ENCODE data around the gene KCNN4.
"Not testable (repeated sequence)": the region's sequence is repeated elsewhere in the genome, so short reads cannot be mapped to it uniquely, and the experiment has no call there.

The KCNN4 gene

GRCh38 chr19:43767818-43768217, 13.0 kb downstream of the KCNN4 start:
- Mint-ChIP-seq H3K36me3 (peaks cover 16% of the 10 kb centered on the region), H3K4me3 (no peak overlapping the region), H3K27ac (peak overlapping the region; percentile 59), H3K9me3 (no peaks in the 10 kb centered on the region), H3K27me3 (no peaks in the 10 kb centered on the region), H3K4me1 (peaks cover 51% of the 10 kb centered on the region)

- H3K4me3 Mint-ChIP-seq = no peak overlapping the region
- peak overlapping the region; percentile 85 for H3K27ac Mint-ChIP-seq
- no peaks in the 10 kb centered on the region for H3K27me3 Mint-ChIP-seq
- peaks cover 16% of the 10 kb centered on the region for H3K36me3 Mint-ChIP-seq
- H3K9me3 Mint-ChIP-seq = no peaks in the 10 kb centered on the region
- peaks cover 56% of the 10 kb centered on the region for H3K4me1 Mint-ChIP-seq
These were observed 13.5 kb downstream of the KCNN4 start for GRCh38 chr19:43767316-43767715.

- H3K4me1 Mint-ChIP-seq = peaks cover 62% of the 10 kb centered on the region
- H3K27me3 Mint-ChIP-seq = no peaks in the 10 kb centered on the region
- peak overlapping the region; percentile 85 for H3K27ac Mint-ChIP-seq
- H3K36me3 Mint-ChIP-seq = peaks cover 16% of the 10 kb centered on the region
- H3K9me3 Mint-ChIP-seq = no peaks in the 10 kb centered on the region
- peak overlapping the region; percentile 74 for H3K4me3 Mint-ChIP-seq
These were observed 14.1 kb downstream of the KCNN4 start for GRCh38 chr19:43766755-43767043.

- Mint-ChIP-seq H3K9me3 (no peaks in the 10 kb centered on the region), H3K27me3 (no peaks in the 10 kb centered on the region), H3K4me1 (peaks cover 60% of the 10 kb centered on the region), H3K36me3 (peaks cover 15% of the 10 kb centered on the region), H3K27ac (peak overlapping the region; percentile 85), H3K4me3 (peak overlapping the region; percentile 74)
These were observed 15.5 kb downstream of the KCNN4 start for GRCh38 chr19:43765109-43765876.

- peaks cover 61% of the 10 kb centered on the region for H3K4me1 Mint-ChIP-seq
These were observed 16.1 kb downstream of the KCNN4 start for GRCh38 chr19:43764684-43765083.

GRCh38 chr19:43763473-43763939, 17.3 kb downstream of the KCNN4 start:
- no peaks in the 10 kb centered on the region for H3K27me3 Mint-ChIP-seq
- H3K36me3 Mint-ChIP-seq = peaks cover 7% of the 10 kb centered on the region
- H3K27ac Mint-ChIP-seq = peak overlapping the region; percentile 83
- peaks cover 65% of the 10 kb centered on the region for H3K4me1 Mint-ChIP-seq
- H3K4me3 Mint-ChIP-seq = no peak overlapping the region
- H3K9me3 Mint-ChIP-seq = no peaks in the 10 kb centered on the region

More at GRCh38 chr19:43764684-43765083, 16.1 kb downstream of the KCNN4 start:
- H3K4me3 Mint-ChIP-seq = peak overlapping the region; percentile 74
- H3K27ac Mint-ChIP-seq = peak overlapping the region; percentile 85
- H3K9me3 Mint-ChIP-seq, H3K27me3 Mint-ChIP-seq: not testable (repeated sequence)
- H3K36me3 Mint-ChIP-seq = peaks cover 12% of the 10 kb centered on the region

- no peaks in the 10 kb centered on the region for H3K27me3 Mint-ChIP-seq
- H3K9me3 Mint-ChIP-seq = no peaks in the 10 kb centered on the region
- H3K36me3 Mint-ChIP-seq = peaks cover 7% of the 10 kb centered on the region
- H3K27ac Mint-ChIP-seq = peak overlapping the region; percentile 76
- H3K4me1 Mint-ChIP-seq = peaks cover 65% of the 10 kb centered on the region
- no peak overlapping the region for H3K4me3 Mint-ChIP-seq
These were observed 18.0 kb downstream of the KCNN4 start for GRCh38 chr19:43762814-43763213.

- Mint-ChIP-seq H3K4me3 (no peak overlapping the region), H3K9me3 (no peaks in the 10 kb centered on the region), H3K36me3 (peaks cover 5% of the 10 kb centered on the region), H3K4me1 (peaks cover 64% of the 10 kb centered on the region), H3K27ac (peak overlapping the region; percentile 33), H3K27me3 (no peaks in the 10 kb centered on the region)
These were observed 19.8 kb downstream of the KCNN4 start for GRCh38 chr19:43760941-43761340.

- H3K9me3 Mint-ChIP-seq = no peaks in the 10 kb centered on the region
- H3K4me3 Mint-ChIP-seq = no peak overlapping the region
- no peaks in the 10 kb centered on the region for H3K27me3 Mint-ChIP-seq
- no peak overlapping the region for H3K27ac Mint-ChIP-seq
- peaks cover 58% of the 10 kb centered on the region for H3K4me1 Mint-ChIP-seq
- peaks cover 4% of the 10 kb centered on the region for H3K36me3 Mint-ChIP-seq
These were observed 21.3 kb downstream of the KCNN4 start for GRCh38 chr19:43759515-43759914.

GRCh38 chr19:43755256-43755801, 25.4 kb downstream of the KCNN4 start:
- H3K9me3 Mint-ChIP-seq = no peaks in the 10 kb centered on the region
- peaks cover 12% of the 10 kb centered on the region for H3K36me3 Mint-ChIP-seq
- H3K27ac Mint-ChIP-seq = peak overlapping the region; percentile 99
- H3K4me1 Mint-ChIP-seq = peaks cover 60% of the 10 kb centered on the region
- H3K4me3 Mint-ChIP-seq = peak overlapping the region; percentile 99
- no peaks in the 10 kb centered on the region for H3K27me3 Mint-ChIP-seq

GRCh38 chr19:43754503-43755255, 26.1 kb downstream of the KCNN4 start, which contains the start of gene SMG9:
TSS of gene SMG9 (minus strand) at chr19:43754962. CDS start at chr19:43750741, 4,221 bp downstream.
- no peaks in the 10 kb centered on the region for H3K27me3 Mint-ChIP-seq
- H3K27ac Mint-ChIP-seq = peak within 1 kb of the TSS; percentile 99
- no peaks in the 10 kb centered on the region for H3K9me3 Mint-ChIP-seq
- peaks cover 64% of the 10 kb centered on the region for H3K4me1 Mint-ChIP-seq
- peaks cover 17% of the 10 kb centered on the region for H3K36me3 Mint-ChIP-seq
- H3K4me3 Mint-ChIP-seq = peak within 1 kb of the TSS; percentile 99

GRCh38 chr19:43754253-43754502, 26.6 kb downstream of the KCNN4 start:
- Mint-ChIP-seq H3K27me3 (no peaks in the 10 kb centered on the region), H3K36me3 (peaks cover 17% of the 10 kb centered on the region), H3K4me1 (peaks cover 61% of the 10 kb centered on the region), H3K9me3 (no peaks in the 10 kb centered on the region), H3K27ac (peak overlapping the region; percentile 99), H3K4me3 (peak overlapping the region; percentile 99)

GRCh38 chr19:43752287-43752875, 28.4 kb downstream of the KCNN4 start:
- H3K9me3 Mint-ChIP-seq = no peaks in the 10 kb centered on the region
- peaks cover 26% of the 10 kb centered on the region for H3K36me3 Mint-ChIP-seq
- H3K27ac Mint-ChIP-seq = peak overlapping the region; percentile 90
- no peaks in the 10 kb centered on the region for H3K27me3 Mint-ChIP-seq
- peaks cover 70% of the 10 kb centered on the region for H3K4me1 Mint-ChIP-seq
- H3K4me3 Mint-ChIP-seq = peak overlapping the region; percentile 99

- H3K9me3 Mint-ChIP-seq = no peaks in the 10 kb centered on the region
- H3K4me3 Mint-ChIP-seq = no peak overlapping the region
- H3K36me3 Mint-ChIP-seq = peaks cover 26% of the 10 kb centered on the region
- peaks cover 64% of the 10 kb centered on the region for H3K4me1 Mint-ChIP-seq
- H3K27ac Mint-ChIP-seq = peak overlapping the region; percentile 90
- H3K27me3 Mint-ChIP-seq = no peaks in the 10 kb centered on the region
These were observed 29.1 kb downstream of the KCNN4 start for GRCh38 chr19:43751466-43752220.

GRCh38 chr19:43749898-43750297, 30.9 kb downstream of the KCNN4 start:
- H3K9me3 Mint-ChIP-seq = no peaks in the 10 kb centered on the region
- H3K27ac Mint-ChIP-seq = peak overlapping the region; percentile 80
- H3K4me3 Mint-ChIP-seq = no peak overlapping the region
- H3K27me3 Mint-ChIP-seq = no peaks in the 10 kb centered on the region
- H3K4me1 Mint-ChIP-seq = peaks cover 54% of the 10 kb centered on the region
- peaks cover 31% of the 10 kb centered on the region for H3K36me3 Mint-ChIP-seq

Data from activated naive CD4-positive, alpha-beta T cell treated with anti-CD3 and anti-CD28 coated beads, Interleukin-2, amount 50 U/mL, for 24 hours (primary cell).